Measurements from ENCODE around the gene NEK4. TPM values are rescaled to one million over a fixed set of nuclear protein-coding genes. Genes with fewer than 3 reads are reported as not detected.
A peak's percentile ranks its signal among the peaks of the same experiment; 100 is the strongest.

Gene NEK4
- total RNA-seq, 1 experiment from 2014 or later = 17.7 TPM

GRCh38 chr3:52792961-52793695 is 22.4 kb upstream of the NEK4 start:
- peak; percentile 47 for DNase-seq (ENCODE audit: low read depth)

DNA sequence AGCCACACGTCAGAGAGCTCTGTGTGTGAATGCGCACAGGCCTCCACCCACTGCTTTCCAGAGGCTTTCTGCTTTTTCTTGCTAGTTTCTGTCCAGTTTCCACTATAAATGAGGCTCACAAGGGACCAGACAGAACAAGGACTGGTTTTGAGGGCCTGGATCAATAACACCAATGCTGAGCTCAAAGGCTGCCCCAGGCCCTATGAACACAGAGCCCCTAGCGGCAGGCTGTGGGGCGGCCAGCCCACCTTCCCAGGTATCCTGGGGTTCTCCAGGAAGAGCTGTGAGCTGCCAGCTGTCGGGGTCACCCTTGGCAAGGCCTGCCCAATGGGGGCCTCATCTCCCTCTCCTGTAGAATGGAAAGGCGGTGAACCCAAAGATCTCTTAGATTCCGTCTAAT is 21.7 kb upstream of the NEK4 start:
- DNase-seq (ENCODE audit: low read depth) = no peak

DNA sequence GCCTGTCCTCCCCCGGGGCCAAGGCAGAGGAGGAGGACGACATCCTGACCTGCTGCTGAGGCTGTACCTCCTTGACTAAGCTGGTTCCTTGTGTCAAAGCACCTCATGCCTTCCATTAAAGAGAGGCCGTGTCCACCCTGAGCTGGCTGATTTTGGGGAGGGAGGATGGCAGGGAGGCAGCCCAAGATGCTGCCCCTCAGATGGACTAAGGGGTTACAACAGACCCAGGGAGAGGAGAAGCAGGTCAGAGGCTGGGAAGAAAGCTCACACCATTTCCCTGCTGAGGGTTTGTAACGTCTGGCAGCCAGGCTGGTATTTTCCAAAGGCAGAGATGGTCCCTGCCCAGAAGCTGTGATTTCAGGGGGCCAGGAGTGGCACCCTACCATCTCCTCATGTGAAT is 21.2 kb upstream of the NEK4 start:
- DNase-seq (ENCODE audit: low read depth) = no peak

DNA sequence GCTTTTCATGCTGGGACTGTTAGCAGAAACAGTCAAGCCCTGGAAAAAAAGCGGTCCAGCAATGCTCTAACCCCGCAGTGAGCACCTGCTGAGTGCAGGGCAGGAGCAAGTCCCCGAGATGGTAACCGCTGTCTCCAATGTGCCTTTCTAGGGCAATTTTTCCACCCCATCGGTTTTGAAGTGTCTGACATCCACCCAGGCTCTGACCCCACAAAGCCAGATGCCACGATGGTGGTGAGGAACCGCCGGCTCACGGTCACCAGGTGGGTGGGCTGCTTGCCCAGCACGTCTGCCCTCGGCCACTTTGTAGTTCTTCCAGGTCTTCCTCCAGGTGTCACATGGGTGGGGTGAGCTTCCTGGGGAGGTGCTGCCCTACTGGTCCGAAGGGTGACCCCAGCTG is 20.6 kb upstream of the NEK4 start:
- no peak for DNase-seq (ENCODE audit: low read depth)

DNA sequence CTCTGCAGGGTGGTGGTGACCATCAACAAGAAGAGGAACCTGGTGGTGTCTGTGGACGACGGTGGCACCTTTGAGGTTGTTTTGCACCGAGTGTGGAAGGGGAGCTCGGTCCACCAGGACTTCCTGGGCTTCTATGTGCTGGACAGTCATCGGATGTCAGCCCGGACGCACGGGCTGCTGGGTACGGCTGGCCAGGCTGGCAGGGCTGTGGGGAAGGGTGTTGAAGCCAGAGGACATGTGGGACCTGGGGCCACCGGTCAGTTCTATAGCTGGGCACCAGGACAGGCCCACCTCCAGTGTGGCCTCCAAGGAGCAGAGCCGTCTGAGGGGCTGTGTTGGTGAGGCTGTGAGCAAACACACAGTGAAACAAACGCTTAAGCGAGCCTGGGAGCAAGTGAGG is 20.0 kb upstream of the NEK4 start:
- no peak for DNase-seq (ENCODE audit: low read depth)

- DNase-seq (ENCODE audit: low read depth) = no peak
Observed at GRCh38 chr3:52790337-52790736, 19.6 kb upstream of the NEK4 start.

DNA sequence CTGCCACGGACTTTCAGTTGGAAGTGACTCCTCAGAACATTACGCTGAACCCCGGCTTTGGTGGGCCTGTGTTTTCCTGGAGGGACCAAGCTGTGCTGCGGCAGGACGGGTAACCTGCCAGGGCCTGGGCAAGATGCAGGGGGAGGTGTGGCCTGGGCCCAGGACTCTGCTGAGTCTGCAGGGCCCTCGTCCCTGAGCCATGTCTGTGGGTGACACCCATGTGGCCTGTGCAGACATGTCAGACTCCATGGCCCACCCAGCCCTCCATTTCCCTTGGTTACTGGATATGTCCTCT is 19.0 kb upstream of the NEK4 start:
- no peak for DNase-seq (ENCODE audit: low read depth)

GRCh38 chr3:52788890-52789745 is 18.4 kb upstream of the NEK4 start:
- no peak for DNase-seq (ENCODE audit: low read depth)

- peak; percentile 22 for DNase-seq (ENCODE audit: low read depth)
Observed at GRCh38 chr3:52787672-52788625, 17.2 kb upstream of the NEK4 start.

DNA sequence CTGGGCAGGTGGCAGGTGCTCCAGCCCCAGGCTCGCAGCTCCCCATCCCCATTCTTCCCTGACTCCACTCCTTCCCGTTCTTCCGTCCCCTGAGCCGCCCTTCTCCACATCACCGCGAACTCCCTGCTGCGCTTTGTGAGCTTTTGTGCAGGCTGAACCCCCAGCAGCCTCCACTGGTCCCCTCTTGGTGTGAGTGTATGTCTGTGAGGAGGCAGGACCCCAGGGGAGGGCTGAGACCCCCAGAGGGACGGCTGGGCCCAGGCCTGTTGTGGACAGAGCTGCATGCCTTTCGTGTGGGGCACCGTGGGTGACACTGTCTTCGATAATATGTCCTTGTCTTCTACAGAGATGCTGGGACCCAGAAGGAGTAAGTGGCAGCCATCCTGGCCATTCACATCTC is 16.5 kb upstream of the NEK4 start:
- no peak for DNase-seq (ENCODE audit: low read depth)

DNA sequence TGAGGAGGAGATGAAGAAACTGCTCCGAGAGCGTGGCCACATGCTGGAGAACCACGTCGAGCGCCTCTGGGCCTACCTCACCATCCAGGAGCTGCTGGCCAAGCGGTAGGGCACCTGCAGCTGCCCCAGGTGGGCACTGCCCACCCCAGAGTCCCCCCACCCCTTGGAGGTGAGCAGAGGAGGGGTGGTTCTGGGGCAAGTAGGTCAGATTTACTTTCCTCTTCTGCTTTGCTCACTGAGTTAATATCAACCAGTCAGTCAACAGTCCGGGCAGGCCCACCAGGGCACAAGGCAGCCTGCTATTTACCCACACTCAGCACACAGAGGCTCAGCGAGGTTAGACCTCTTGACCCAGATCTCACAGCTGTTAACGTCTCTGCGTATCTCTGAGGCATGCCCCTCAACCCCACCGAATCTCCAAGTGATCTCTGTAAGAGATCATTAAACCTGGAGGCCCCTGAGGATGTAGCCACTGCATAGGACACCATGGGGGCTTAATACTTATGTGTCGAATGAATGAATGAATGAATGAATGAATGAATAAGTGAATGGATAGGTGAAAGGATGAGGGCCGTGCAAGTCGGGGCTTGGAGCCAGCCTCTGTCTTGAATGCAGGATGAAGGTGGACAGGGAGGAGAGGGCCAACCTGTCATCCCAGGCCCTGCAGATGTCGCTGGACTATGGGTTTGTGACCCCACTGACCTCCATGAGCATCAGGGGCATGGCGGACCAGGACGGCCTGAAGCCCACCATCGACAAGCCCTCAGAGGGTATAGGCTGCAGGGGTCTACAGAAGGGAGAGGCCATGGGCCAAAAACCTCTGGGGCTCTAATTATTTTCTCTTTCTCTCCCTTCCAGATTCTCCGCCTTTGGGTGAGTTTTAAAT is 15.8 kb upstream of the NEK4 start:
- DNase-seq (ENCODE audit: low read depth) = no peak

DNA sequence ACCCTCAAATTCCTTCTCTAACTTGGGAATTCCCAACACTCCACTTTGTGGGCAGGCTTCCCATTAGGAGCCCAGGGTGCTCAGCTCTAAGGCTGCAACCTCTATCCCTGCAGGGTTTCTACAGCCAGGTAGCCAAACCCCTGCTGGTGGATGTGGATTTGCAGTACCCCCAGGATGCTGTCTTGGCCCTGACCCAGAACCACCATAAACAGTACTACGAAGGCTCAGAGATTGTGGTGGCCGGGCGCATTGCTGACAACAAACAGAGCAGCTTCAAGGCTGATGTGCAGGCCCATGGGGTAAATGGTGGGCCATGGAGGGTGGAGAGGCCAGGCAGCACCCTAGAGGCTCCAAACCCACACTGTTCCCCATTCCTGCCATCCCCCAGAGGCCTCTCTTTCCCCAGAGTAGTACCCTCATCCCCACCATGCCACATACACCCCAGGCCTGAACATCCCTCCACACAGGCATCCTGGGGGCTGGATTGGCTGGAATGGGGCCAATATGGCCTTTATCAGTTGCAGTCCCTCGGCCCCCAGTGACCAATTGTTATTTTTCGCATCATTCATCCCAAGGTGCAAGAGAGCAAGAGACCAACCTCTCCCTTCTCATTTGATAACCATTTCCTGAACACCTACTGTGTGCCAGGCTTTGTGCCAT is 14.3 kb upstream of the NEK4 start:
- no peak for DNase-seq (ENCODE audit: low read depth)

GRCh38 chr3:52784021-52784621 is 13.4 kb upstream of the NEK4 start:
- no peak for DNase-seq (ENCODE audit: low read depth)

GRCh38 chr3:52783211-52783555 is 12.4 kb upstream of the NEK4 start:
- DNase-seq (ENCODE audit: low read depth) = no peak

- no peak for DNase-seq (ENCODE audit: low read depth)
Observed at GRCh38 chr3:52782412-52783210, 11.9 kb upstream of the NEK4 start.

GRCh38 chr3:52781741-52782140 is 11.0 kb upstream of the NEK4 start:
- no peak for DNase-seq (ENCODE audit: low read depth)

DNA sequence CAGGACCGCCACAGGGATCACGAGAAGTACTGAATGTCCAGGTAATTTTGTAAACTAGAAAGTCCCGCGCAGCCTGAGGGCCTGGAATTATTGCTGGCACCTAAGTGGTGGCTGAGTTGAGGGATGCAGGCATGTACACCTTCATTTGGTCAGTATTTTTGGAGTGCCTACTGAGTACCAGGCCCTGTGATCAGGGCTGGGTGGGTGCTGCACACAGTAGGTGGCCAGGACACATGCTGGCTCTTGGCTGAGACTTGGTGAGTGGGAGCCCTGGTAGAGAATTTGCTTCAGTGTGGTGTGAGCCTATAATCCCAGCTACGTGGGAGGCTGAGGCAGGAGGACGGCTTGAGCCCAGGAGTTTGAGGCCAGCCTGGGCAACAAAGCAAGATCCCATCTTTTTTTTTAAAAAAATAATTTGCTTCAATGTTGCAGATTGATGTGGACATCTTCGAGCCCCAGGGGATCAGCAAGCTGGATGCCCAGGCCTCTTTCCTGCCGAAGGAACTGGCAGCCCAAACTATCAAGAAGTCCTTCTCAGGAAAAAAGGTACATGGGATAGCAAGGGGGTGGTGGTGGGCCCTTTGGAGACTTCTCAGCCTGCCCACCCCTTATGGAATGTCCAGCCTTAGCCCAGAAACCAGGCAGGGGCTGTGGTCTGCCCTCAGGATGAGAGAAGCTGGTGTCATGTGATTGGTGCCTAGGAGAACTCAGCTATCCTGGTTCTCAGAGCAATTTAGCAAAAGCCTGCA is 9.3 kb upstream of the NEK4 start:
- DNase-seq (ENCODE audit: low read depth) = no peak

DNA sequence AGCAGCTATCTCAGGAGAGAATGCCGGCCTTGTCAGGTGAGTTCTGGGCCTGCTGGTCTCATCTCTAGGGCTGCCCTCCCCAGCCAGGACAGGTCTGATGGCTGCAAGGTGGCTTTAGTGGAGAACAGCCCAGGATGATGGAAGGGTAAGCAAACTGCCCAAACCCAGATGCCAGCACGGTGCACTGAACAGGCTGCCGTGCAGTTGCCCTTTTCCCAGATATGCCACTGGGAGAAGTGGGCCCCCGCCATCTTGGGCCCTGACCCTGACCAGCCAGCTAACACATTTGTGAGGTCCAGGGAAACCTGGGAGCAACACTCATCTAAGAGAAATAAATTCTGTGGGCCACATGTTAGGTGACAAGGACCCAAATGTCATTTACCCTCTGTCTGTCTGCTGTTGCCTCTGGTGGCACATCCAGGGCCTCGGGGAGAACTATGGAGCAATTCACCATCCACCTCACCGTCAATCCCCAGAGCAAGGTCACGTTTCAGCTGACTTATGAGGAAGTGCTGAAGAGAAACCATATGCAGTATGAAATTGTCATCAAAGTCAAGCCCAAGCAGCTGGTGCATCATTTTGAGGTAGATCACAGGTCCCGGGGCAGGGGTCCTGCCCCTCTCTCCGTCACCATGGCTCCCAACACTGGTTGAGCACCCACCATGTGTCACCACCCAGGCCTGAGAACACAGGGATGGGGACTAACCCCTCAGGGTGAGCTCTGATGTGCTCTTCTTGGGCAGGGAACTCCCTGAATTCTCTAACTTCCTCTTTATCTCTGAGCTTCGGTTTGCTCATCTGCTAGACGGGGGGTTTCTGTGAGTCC is 8.5 kb upstream of the NEK4 start:
- DNase-seq (ENCODE audit: low read depth) = no peak

Data from RPMI7951 (cell line).